Astrocyte (in vitro differentiated cells and primary cell): Measurements from ENCODE around the gene PRIM1.
"Not testable (repeated sequence)": the region's sequence is repeated elsewhere in the genome, so short reads cannot be mapped to it uniquely, and the experiment has no call there.

Experiments used
- EZH2 ChIP-seq: IDR thresholded peaks from 2 replicates; pipeline ENCODE4 v1.6.1; 2012; ENCODE audit warnings: mild to moderate bottlenecking, low read length, inconsistent platforms; ENCODE audit not compliant: insufficient read depth
- TF ChIP-seq, protein P1 (sequence below): IDR thresholded peaks from 2 replicates; pipeline ENCODE4 v1.5.1; 2011; ENCODE audit warnings: low read depth, mild to moderate bottlenecking, inconsistent platforms, low read length, moderate library complexity; ENCODE audit not compliant: insufficient read depth

- TF ChIP-seq, protein P1, sequence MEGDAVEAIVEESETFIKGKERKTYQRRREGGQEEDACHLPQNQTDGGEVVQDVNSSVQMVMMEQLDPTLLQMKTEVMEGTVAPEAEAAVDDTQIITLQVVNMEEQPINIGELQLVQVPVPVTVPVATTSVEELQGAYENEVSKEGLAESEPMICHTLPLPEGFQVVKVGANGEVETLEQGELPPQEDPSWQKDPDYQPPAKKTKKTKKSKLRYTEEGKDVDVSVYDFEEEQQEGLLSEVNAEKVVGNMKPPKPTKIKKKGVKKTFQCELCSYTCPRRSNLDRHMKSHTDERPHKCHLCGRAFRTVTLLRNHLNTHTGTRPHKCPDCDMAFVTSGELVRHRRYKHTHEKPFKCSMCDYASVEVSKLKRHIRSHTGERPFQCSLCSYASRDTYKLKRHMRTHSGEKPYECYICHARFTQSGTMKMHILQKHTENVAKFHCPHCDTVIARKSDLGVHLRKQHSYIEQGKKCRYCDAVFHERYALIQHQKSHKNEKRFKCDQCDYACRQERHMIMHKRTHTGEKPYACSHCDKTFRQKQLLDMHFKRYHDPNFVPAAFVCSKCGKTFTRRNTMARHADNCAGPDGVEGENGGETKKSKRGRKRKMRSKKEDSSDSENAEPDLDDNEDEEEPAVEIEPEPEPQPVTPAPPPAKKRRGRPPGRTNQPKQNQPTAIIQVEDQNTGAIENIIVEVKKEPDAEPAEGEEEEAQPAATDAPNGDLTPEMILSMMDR, result not testable (repeated sequence)
- not testable (repeated sequence) for TF ChIP-seq EZH2
These were observed 5.8 kb upstream of the PRIM1 start for GRCh38 chr12:56757971-56758370.
